Panc1 (cell line): ENCODE data around the gene HBB.

ENCODE experiments used
- POLR2AphosphoS5 ChIP-seq: IDR thresholded peaks from 2 replicates; pipeline ENCODE4 v1.6.1; 2012; ENCODE audit warnings: mild to moderate bottlenecking, low read depth, low read length, moderate library complexity
- TF ChIP-seq, protein P1 (sequence below): fragments of 450-650 bp; IDR thresholded peaks from 2 replicates; pipeline ENCODE4 v1.5.1; 2017; ENCODE audit warnings: mild to moderate bottlenecking
- TF ChIP-seq, protein P2 (sequence below), 2 experiments: IDR thresholded peaks; 2 replicates each; pipeline ENCODE4 v1.6.1; 2011 to 2012; ENCODE audit warnings: low read depth in 2 of 2, control low read depth in 1 of 2, low read length in 1 of 2, mild to moderate bottlenecking in 1 of 2, moderate library complexity in 1 of 2; ENCODE audit not compliant: insufficient read depth in 1 of 2

DNA sequence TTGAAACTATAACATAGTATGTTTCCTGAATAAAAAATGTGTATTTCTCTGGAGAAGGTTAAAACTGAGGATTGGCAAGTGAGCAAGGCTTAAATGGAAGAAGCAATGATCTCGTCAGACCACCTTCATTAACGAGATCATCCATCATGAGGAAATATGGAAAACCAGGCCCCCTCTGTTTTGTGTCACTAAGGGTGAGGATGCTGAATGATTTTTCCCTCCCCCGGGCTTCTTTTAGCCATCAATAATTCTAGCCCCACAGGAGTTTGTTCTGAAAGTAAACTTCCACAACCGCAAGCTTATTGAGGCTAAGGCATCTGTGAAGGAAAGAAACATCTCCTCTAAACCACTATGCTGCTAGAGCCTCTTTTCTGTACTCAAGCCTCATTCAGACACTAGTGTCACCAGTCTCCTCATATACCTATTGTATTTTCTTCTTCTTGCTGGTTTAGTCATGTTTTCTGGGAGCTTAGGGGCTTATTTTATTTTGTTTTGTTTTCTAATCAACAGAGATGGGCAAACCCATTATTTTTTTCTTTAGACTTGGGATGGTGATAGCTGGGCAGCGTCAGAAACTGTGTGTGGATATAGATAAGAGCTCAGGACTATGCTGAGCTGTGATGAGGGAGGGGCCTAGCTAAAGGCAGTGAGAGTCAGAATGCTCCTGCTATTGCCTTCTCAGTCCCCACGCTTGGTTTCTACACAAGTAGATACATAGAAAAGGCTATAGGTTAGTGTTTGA lies 48.7 kb upstream of the HBB start:
- TF ChIP-seq, protein P1, sequence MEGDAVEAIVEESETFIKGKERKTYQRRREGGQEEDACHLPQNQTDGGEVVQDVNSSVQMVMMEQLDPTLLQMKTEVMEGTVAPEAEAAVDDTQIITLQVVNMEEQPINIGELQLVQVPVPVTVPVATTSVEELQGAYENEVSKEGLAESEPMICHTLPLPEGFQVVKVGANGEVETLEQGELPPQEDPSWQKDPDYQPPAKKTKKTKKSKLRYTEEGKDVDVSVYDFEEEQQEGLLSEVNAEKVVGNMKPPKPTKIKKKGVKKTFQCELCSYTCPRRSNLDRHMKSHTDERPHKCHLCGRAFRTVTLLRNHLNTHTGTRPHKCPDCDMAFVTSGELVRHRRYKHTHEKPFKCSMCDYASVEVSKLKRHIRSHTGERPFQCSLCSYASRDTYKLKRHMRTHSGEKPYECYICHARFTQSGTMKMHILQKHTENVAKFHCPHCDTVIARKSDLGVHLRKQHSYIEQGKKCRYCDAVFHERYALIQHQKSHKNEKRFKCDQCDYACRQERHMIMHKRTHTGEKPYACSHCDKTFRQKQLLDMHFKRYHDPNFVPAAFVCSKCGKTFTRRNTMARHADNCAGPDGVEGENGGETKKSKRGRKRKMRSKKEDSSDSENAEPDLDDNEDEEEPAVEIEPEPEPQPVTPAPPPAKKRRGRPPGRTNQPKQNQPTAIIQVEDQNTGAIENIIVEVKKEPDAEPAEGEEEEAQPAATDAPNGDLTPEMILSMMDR: no peak
- TF ChIP-seq POLR2AphosphoS5: no peak
- TF ChIP-seq, protein P2, sequence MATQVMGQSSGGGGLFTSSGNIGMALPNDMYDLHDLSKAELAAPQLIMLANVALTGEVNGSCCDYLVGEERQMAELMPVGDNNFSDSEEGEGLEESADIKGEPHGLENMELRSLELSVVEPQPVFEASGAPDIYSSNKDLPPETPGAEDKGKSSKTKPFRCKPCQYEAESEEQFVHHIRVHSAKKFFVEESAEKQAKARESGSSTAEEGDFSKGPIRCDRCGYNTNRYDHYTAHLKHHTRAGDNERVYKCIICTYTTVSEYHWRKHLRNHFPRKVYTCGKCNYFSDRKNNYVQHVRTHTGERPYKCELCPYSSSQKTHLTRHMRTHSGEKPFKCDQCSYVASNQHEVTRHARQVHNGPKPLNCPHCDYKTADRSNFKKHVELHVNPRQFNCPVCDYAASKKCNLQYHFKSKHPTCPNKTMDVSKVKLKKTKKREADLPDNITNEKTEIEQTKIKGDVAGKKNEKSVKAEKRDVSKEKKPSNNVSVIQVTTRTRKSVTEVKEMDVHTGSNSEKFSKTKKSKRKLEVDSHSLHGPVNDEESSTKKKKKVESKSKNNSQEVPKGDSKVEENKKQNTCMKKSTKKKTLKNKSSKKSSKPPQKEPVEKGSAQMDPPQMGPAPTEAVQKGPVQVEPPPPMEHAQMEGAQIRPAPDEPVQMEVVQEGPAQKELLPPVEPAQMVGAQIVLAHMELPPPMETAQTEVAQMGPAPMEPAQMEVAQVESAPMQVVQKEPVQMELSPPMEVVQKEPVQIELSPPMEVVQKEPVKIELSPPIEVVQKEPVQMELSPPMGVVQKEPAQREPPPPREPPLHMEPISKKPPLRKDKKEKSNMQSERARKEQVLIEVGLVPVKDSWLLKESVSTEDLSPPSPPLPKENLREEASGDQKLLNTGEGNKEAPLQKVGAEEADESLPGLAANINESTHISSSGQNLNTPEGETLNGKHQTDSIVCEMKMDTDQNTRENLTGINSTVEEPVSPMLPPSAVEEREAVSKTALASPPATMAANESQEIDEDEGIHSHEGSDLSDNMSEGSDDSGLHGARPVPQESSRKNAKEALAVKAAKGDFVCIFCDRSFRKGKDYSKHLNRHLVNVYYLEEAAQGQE (IDR thresholded peaks at IDR 0.05; ENCODE audit: insufficient read depth in 1 of 2, low read depth in 2 of 2, low read length in 1 of 2): no peak
